Body of pancreas (tissue), 4 donors: ENCODE results near the gene ITGB6. TPM values are rescaled to one million over a fixed set of nuclear protein-coding genes. Genes with fewer than 3 reads are reported as not detected.

ENCODE experiments used
- ATAC-seq: fragments of 150-250 bp; one replicate; pipeline ENCODE4 v1.9.1; 2016
- DNase-seq, 4 donors: peaks; one replicate each; pipeline ENCODE4 v3.0.0-alpha.2; 2019
- H3K27ac ChIP-seq, 4 donors: fragments of 200-600 bp; sonication (generic); 1 replicate in 3 of 4; 2 replicates in 1 of 4; pipeline versions ENCODE4 v1.5.1 to v1.6.1; 2016 to 2019; ENCODE audit warnings: mild to moderate bottlenecking in 1 of 4, mixed read lengths in 1 of 4, moderate library complexity in 1 of 4
- H3K27me3 ChIP-seq, 2 donors: fragments of 200-600 bp; sonication (generic); one replicate each; pipeline ENCODE4 v1.6.0; 2016; ENCODE audit warnings: mild to moderate bottlenecking in 1 of 2
- H3K36me3 ChIP-seq, 2 donors: fragments of 200-600 bp; sonication (generic); replicated peaks in 1 of 2; 2 replicates each; pipeline ENCODE4 v1.5.1; 2016; ENCODE audit warnings: low read depth in 2 of 2; ENCODE audit not compliant: insufficient read depth in 1 of 2
- H3K4me1 ChIP-seq: fragments of 200-600 bp; sonication (generic); one replicate; pipeline ENCODE4 v1.6.0; 2016
- H3K4me3 ChIP-seq, 2 donors: fragments of 200-600 bp; sonication (generic); 1 replicate in 1 of 2; 2 replicates in 1 of 2; pipeline ENCODE4 v1.5.1; 2016 to 2019
- H3K9me3 ChIP-seq, 3 donors: fragments of 200-600 bp; sonication (generic); 1 replicate in 2 of 3; 2 replicates in 1 of 3; pipeline ENCODE4 v1.5.1; 2016
- POLR2A ChIP-seq, 3 donors: fragments of 450-650 bp; IDR thresholded peaks; one replicate each; pipeline ENCODE4 v1.6.1; 2016; ENCODE audit warnings: antibody characterized with exemption in 3 of 3, mild to moderate bottlenecking in 2 of 3
- WGBS, 2 donors: methylation state at CpG; one replicate each; pipeline ENCODE4 v1.1.5; 2017; 5-methylcytosine and 5-hydroxymethylcytosine counted together
- intact Hi-C: fragments of 100-400 bp; cut with DNase I; formaldehyde crosslinking; loops from one replicate; pipeline ENCODE4 v1.15.1; 2023
- total RNA-seq, 2 donors: library from RNA; depleted of rRNA; stranded (reverse); fragments of >200 nt; gene quantifications; one replicate each; pipeline ENCODE4 v1.1.0, GENCODE V29; 2016
- TF ChIP-seq, protein P1 (sequence below), 7 experiments: fragments of 450-650 bp in 4 of 7; fragments of 200-600 bp in 3 of 7; sonication (generic) in 3 of 7; IDR thresholded peaks; one replicate each; pipeline ENCODE4 v1.5.1; 2016 to 2019; ENCODE audit warnings: antibody characterized with exemption in 7 of 7

ITGB6 gene
- total RNA-seq, 2 donors from 2014 or later: 5.3 to 9.9 TPM

GRCh38 chr2:160096409-160096808, 103.7 kb downstream of the ITGB6 start:
- no peak for DNase-seq
- no peaks in the 10 kb centered on the region for H3K4me1 ChIP-seq
- no peaks in the 10 kb centered on the region for H3K27me3 ChIP-seq
- 63 to 75% methylated on average over 4 of the region's 4 CpGs for WGBS, 2 donors
- no peak for TF ChIP-seq POLR2A (IDR thresholded peaks at IDR 0.05)
- TF ChIP-seq, protein P1, sequence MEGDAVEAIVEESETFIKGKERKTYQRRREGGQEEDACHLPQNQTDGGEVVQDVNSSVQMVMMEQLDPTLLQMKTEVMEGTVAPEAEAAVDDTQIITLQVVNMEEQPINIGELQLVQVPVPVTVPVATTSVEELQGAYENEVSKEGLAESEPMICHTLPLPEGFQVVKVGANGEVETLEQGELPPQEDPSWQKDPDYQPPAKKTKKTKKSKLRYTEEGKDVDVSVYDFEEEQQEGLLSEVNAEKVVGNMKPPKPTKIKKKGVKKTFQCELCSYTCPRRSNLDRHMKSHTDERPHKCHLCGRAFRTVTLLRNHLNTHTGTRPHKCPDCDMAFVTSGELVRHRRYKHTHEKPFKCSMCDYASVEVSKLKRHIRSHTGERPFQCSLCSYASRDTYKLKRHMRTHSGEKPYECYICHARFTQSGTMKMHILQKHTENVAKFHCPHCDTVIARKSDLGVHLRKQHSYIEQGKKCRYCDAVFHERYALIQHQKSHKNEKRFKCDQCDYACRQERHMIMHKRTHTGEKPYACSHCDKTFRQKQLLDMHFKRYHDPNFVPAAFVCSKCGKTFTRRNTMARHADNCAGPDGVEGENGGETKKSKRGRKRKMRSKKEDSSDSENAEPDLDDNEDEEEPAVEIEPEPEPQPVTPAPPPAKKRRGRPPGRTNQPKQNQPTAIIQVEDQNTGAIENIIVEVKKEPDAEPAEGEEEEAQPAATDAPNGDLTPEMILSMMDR (IDR thresholded peaks at IDR 0.05): no peak
- peaks cover 0 to 8% (median 0%) of the 10 kb centered on the region in 3 donors for H3K9me3 ChIP-seq
- H3K4me3 ChIP-seq: no peak overlapping the region
- H3K27ac ChIP-seq: no peak overlapping the region
- intact Hi-C loops: no loop called here
- H3K36me3 ChIP-seq: no peaks in the 10 kb centered on the region
- ATAC-seq: no peak

- Histone ChIP-seq H3K4me1 (no peaks in the 10 kb centered on the region), H3K36me3 (no peaks in the 10 kb centered on the region), H3K27me3 (no peaks in the 10 kb centered on the region), H3K27ac (no peak overlapping the region), H3K9me3 (peaks cover 0 to 30% (median 3%) of the 10 kb centered on the region in 3 donors), H3K4me3 (no peak overlapping the region)
- DNase-seq: no peak
- intact Hi-C loops: no loop called here
- TF ChIP-seq POLR2A (IDR thresholded peaks at IDR 0.05): no peak
- 72% methylated on average over 3 to 4 of the region's 4 CpGs for WGBS, 2 donors
- ATAC-seq: no peak
These were observed 107.6 kb downstream of the ITGB6 start for GRCh38 chr2:160092445-160092844.

DNA sequence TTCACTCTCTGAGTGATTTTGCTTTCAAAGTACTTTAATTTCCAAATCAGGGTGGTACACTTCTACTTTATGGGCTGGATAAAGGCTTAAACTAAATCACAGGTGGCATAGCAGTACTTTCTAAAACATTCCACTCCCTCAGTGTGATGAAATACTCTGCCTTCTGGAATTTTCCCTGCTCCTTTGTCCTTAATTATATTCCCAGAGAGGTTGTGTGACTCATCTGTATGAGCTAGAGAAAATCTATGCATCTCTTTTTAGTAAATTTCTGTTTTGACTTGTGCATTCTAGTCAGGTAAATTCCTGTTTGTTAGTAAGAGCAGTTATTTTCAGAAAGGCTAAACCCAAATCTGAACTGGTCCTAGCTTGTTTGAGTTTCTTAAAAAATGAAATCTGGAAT, 108.7 kb downstream of the ITGB6 start:
- Histone ChIP-seq H3K27me3 (no peaks in the 10 kb centered on the region), H3K36me3 (no peaks in the 10 kb centered on the region), H3K9me3 (peaks cover 0 to 39% (median 5%) of the 10 kb centered on the region in 3 donors), H3K4me1 (no peaks in the 10 kb centered on the region), H3K4me3 (no peak overlapping the region), H3K27ac (no peak overlapping the region)
- DNase-seq (no peak), ATAC-seq (no peak)
- no peak for TF ChIP-seq POLR2A (IDR thresholded peaks at IDR 0.05)
- TF ChIP-seq, protein P1 (IDR thresholded peaks at IDR 0.05): no peak
- intact Hi-C loops: no loop called here

DNA sequence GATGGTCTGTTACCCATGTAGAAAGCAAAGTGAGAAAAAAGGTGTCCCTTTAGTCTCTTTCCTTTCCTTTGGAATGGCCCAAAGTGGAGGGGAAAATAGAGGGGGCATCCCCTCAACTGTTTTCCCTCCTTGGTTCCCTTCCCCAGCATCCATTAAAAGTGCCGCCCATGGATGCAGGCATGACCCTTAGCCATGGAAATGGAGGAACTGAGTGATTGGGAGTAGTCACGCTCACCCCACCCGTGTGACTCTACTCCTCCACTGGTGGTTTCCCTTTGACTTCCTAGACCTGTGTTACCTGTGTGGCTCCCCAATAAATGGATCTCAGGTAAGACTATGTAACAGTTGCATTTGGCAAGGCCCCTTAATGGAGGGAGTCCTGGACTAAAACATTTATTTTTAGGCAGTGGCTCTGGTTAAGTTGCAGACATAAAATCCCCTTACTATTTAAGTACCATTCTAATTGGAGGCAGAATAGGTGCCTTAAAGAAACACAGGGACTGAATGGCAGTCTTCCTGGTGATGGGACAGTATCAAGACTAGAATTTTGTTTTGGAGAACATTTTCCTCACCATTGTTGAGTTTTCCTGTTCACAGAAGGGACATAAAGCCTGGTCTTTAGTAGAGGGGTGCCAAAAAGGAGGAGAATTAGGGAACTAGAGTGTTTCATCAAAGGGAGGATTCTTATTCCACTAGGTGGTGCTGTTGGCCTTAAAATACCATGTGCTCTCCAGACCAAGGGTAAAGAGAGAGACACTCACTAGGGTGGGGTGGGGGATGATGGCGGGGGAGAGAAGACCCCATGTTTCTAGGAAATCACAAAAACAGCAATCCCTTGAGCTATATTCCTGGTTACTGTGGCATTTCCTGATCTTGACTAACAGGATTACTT, 112.0 kb downstream of the ITGB6 start:
- WGBS, 2 donors: 67 to 77% methylated on average over 4 of the region's 4 CpGs
- no peak for TF ChIP-seq POLR2A (IDR thresholded peaks at IDR 0.05)
- TF ChIP-seq, protein P1 (IDR thresholded peaks at IDR 0.05): no peak
- Histone ChIP-seq H3K36me3 (no peaks in the 10 kb centered on the region), H3K4me1 (no peaks in the 10 kb centered on the region), H3K9me3 (peaks cover 0 to 63% (median 5%) of the 10 kb centered on the region in 3 donors), H3K4me3 (no peak overlapping the region), H3K27me3 (no peaks in the 10 kb centered on the region), H3K27ac (no peak overlapping the region)
- intact Hi-C loops: no loop called here
- DNase-seq (no peak), ATAC-seq (no peak)

GRCh38 chr2:160085662-160086061, 114.4 kb downstream of the ITGB6 start:
- Histone ChIP-seq H3K4me3 (no peak overlapping the region), H3K36me3 (no peaks in the 10 kb centered on the region), H3K27me3 (no peaks in the 10 kb centered on the region), H3K27ac (no peak overlapping the region), H3K4me1 (no peaks in the 10 kb centered on the region), H3K9me3 (peaks cover 0 to 67% (median 5%) of the 10 kb centered on the region in 3 donors)
- no peak for ATAC-seq
- WGBS, 2 donors: 76 to 83% methylated on average over 3 of the region's 3 CpGs
- TF ChIP-seq, protein P1 (IDR thresholded peaks at IDR 0.05): no peak
- TF ChIP-seq POLR2A (IDR thresholded peaks at IDR 0.05): no peak
- no peak for DNase-seq
- intact Hi-C loops: no loop called here
